K562 (cell line): ENCODE measurements around the gene RTF1. TPM values are rescaled to one million over a fixed set of nuclear protein-coding genes. Genes with fewer than 3 reads are reported as not detected.

Experiments used
- ATAC-seq: fragments of 200-7000 bp; cut with Tn5 transposase; 3 replicates; pipeline ENCODE4 v1.9.1; 2020; ENCODE audit warnings: moderate library complexity
- BruUV-seq: library from RNA; stranded (reverse); fragments of 400-500 nt; replicated peaks from 2 replicates; lab custom pipeline; 2021; lab: Mats Ljungman, UMichigan
- CTCF ChIA-PET: fragments of 300-600 bp; formaldehyde crosslinking; extraction: SDS; loops from one replicate; lab custom pipeline; 2021; ENCODE audit warnings: low intra/inter-chr PET ratio; lab: Yijun Ruan, JAX
- POLR2A ChIA-PET: fragments of 300-600, 350-650 bp; sonication (Branson Sonifier 250); formaldehyde crosslinking; extraction: SDS; loops from one replicate; lab custom pipeline; 2021; ENCODE audit warnings: antibody characterized with exemption, inconsistent platforms; lab: Yijun Ruan, JAX
- DNase-seq, 4 experiments: peaks; one replicate each; pipeline versions ENCODE4 v3.0.0 to v3.0.0-alpha.2; 2011 to 2018; ENCODE audit warnings: low spot score in 3 of 4, mixed read lengths in 3 of 4; ENCODE audit errors: extremely low read depth in 1 of 4
- FAIRE-seq: peaks from 2 replicates; lab custom pipeline; 2011; peaks lifted over from hg19 to GRCh38; lab: Jason Lieb, UNC
- H2AFZ ChIP-seq: 2 replicates; pipeline ENCODE4 v1.6.0; 2011; ENCODE audit warnings: low read depth, low read length, control low read depth, inconsistent platforms
- H3K27ac ChIP-seq: fragments of 200-600 bp; 3 replicates; pipeline ENCODE4 v1.8.0; 2011; ENCODE audit warnings: low read depth, mild to moderate bottlenecking, control low read depth, inconsistent platforms, low read length, moderate library complexity, mixed read lengths; ENCODE audit errors: extremely low read depth
- H3K27me3 ChIP-seq, 2 experiments: fragments of 300-600 bp in 1 of 2; 2 replicates in 1 of 2; 3 replicates in 1 of 2; pipeline versions ENCODE4 v1.6.0 to v1.8.0; 2011; ENCODE audit warnings: inconsistent platforms in 2 of 2, low read length in 2 of 2, mild to moderate bottlenecking in 1 of 2, mixed read lengths in 1 of 2, moderate library complexity in 1 of 2; ENCODE audit not compliant: control insufficient read depth in 2 of 2, insufficient read depth in 2 of 2
- H3K36me3 ChIP-seq: fragments of 300-600 bp; 3 replicates; pipeline ENCODE4 v1.8.0; 2011; ENCODE audit warnings: mild to moderate bottlenecking, low read length, inconsistent platforms; ENCODE audit not compliant: control insufficient read depth, insufficient read depth
- H3K4me1 ChIP-seq, 2 experiments: fragments of 200-600 bp in 1 of 2; replicated peaks in 1 of 2; 2 replicates in 1 of 2; 3 replicates in 1 of 2; pipeline versions ENCODE4 v1.5.1 to v1.8.0; 2011; ENCODE audit warnings: inconsistent platforms in 2 of 2, low read length in 2 of 2, mild to moderate bottlenecking in 1 of 2, mixed read lengths in 1 of 2, moderate library complexity in 1 of 2; ENCODE audit not compliant: control insufficient read depth in 2 of 2, insufficient read depth in 2 of 2
- H3K4me2 ChIP-seq: 2 replicates; pipeline ENCODE4 v1.6.1; 2011; ENCODE audit warnings: low read length, control low read depth, inconsistent platforms, mixed read lengths; ENCODE audit not compliant: insufficient read depth
- H3K4me3 ChIP-seq: fragments of 200-600 bp; sonication (generic), shearing (Covaris generic); 2 replicates; pipeline ENCODE4 v1.5.1; 2016; ENCODE audit warnings: control low read depth, inconsistent platforms
- H3K79me2 ChIP-seq: fragments of 200-600 bp; 3 replicates; pipeline ENCODE4 v1.8.0; 2011; ENCODE audit warnings: low read length, inconsistent platforms; ENCODE audit not compliant: control insufficient read depth, insufficient read depth
- H3K9ac ChIP-seq, 2 experiments: 2 replicates each; pipeline versions ENCODE4 v1.6.0 to v1.6.1; 2011; ENCODE audit warnings: low read depth in 2 of 2, low read length in 2 of 2, control low read depth in 1 of 2, inconsistent platforms in 1 of 2, mild to moderate bottlenecking in 1 of 2, mixed read lengths in 1 of 2; ENCODE audit not compliant: insufficient read depth in 1 of 2
- H3K9me1 ChIP-seq: one replicate; pipeline ENCODE4 v1.6.0; 2011; ENCODE audit warnings: inconsistent platforms, mild to moderate bottlenecking, low read length, moderate library complexity; ENCODE audit not compliant: control insufficient read depth, insufficient read depth
- H3K9me3 ChIP-seq: replicated peaks from 2 replicates; pipeline ENCODE4 v1.5.1; 2011; ENCODE audit warnings: low read depth, low read length, inconsistent platforms; ENCODE audit not compliant: control insufficient read depth, insufficient read depth
- H4K20me1 ChIP-seq: replicated peaks from 2 replicates; pipeline ENCODE4 v1.6.1; 2011; ENCODE audit warnings: low read length, inconsistent platforms, mixed read lengths; ENCODE audit not compliant: control insufficient read depth, insufficient read depth
- ADNP ChIP-seq: fragments of 200-800 bp; sonication (Bioruptor generic); IDR thresholded peaks from 2 replicates; pipeline ENCODE4 v1.6.1; 2016; ENCODE audit warnings: missing genetic modification characterization, missing compliant biosample characterization
- CBX3 ChIP-seq, 2 experiments: IDR thresholded peaks; 1 replicate in 1 of 2; 2 replicates in 1 of 2; pipeline ENCODE4 v1.6.1; 2012; ENCODE audit warnings: inconsistent platforms in 2 of 2, low read length in 2 of 2, borderline replicate concordance in 1 of 2, control low read depth in 1 of 2
- DPF2 ChIP-seq: fragments of 450-650 bp; IDR thresholded peaks from 2 replicates; pipeline ENCODE4 v1.6.1; 2016
- ELF4 ChIP-seq: fragments of 450-650 bp; formaldehyde crosslinking; IDR thresholded peaks from 2 replicates; pipeline ENCODE4 v1.4.0; 2022; ENCODE audit warnings: missing genetic modification characterization
- EWSR1 ChIP-seq: fragments of 450-650 bp; IDR thresholded peaks from 2 replicates; pipeline ENCODE4 v1.6.1; 2018; ENCODE audit warnings: borderline replicate concordance, mild to moderate bottlenecking, low read depth, moderate library complexity; ENCODE audit not compliant: partially characterized antibody
- FOXK1 ChIP-seq: sonication (generic); formaldehyde crosslinking; IDR thresholded peaks from 2 replicates; pipeline ENCODE4 v1.8.0; 2022; ENCODE audit warnings: missing genetic modification reagents, mild to moderate bottlenecking, borderline replicate concordance
- GABPB1 ChIP-seq: sonication (generic); formaldehyde crosslinking; IDR thresholded peaks from 2 replicates; pipeline ENCODE4 v1.8.0; 2022; ENCODE audit warnings: mild to moderate bottlenecking, missing genetic modification reagents
- HDAC3 ChIP-seq: fragments of 450-650 bp; IDR thresholded peaks from 2 replicates; pipeline ENCODE4 v1.6.1; 2018; ENCODE audit warnings: borderline replicate concordance, mild to moderate bottlenecking, moderate library complexity; ENCODE audit not compliant: partially characterized antibody
- KAT7 ChIP-seq: sonication (generic); formaldehyde crosslinking; IDR thresholded peaks from 2 replicates; pipeline ENCODE4 v1.8.0; 2022; ENCODE audit warnings: missing genetic modification reagents, mild to moderate bottlenecking, borderline replicate concordance
- LARP7 ChIP-seq: fragments of 450-650 bp; IDR thresholded peaks from 2 replicates; pipeline ENCODE4 v1.6.1; 2016
- MTA3 ChIP-seq: fragments of 450-650 bp; formaldehyde crosslinking; IDR thresholded peaks from 2 replicates; pipeline ENCODE4 v1.6.1; 2017; ENCODE audit warnings: mild to moderate bottlenecking, borderline replicate concordance
- RCOR1 ChIP-seq, 2 experiments: IDR thresholded peaks; 2 replicates each; pipeline ENCODE4 v1.6.1; 2012; ENCODE audit warnings: low read depth in 2 of 2, low read length in 2 of 2, borderline replicate concordance in 1 of 2, improper control_type of control experiment in 1 of 2
- RNF2 ChIP-seq: sonication (generic); IDR thresholded peaks from 2 replicates; pipeline ENCODE4 v1.6.1; 2016
- SAP30 ChIP-seq: fragments of 200-600 bp; sonication (generic); IDR thresholded peaks from 2 replicates; pipeline ENCODE4 v1.6.1; 2012; ENCODE audit warnings: borderline replicate concordance, low read depth, mild to moderate bottlenecking, moderate library complexity, low read length, control low read depth, inconsistent platforms; ENCODE audit not compliant: insufficient read depth, poor library complexity, severe bottlenecking
- SMARCA5 ChIP-seq: fragments of 450-650 bp; IDR thresholded peaks from 2 replicates; pipeline ENCODE4 v1.6.1; 2016
- ZNF212 ChIP-seq: fragments of 450-650 bp; formaldehyde crosslinking; IDR thresholded peaks from 2 replicates; pipeline ENCODE4 v1.4.0; 2020; ENCODE audit warnings: mild to moderate bottlenecking
- WGBS: fragments of 100-300 bp; shearing (Covaris generic); methylation state at CpG from one replicate; pipeline ENCODE4 v1.1.6; 2016; ENCODE audit warnings: low coverage, mixed read lengths; ENCODE audit not compliant: insufficient coverage; ENCODE audit errors: missing lambda C conversion rate; 5-methylcytosine and 5-hydroxymethylcytosine counted together
- in situ Hi-C: fragments of 300-500 bp; cut with MboI; formaldehyde crosslinking; loops from 4 replicates; pipeline ENCODE4 v1.15.0; 2018; ENCODE audit warnings: inconsistent platforms, mixed read lengths
- intact Hi-C: fragments of 100-400 bp; cut with micrococcal nuclease; formaldehyde crosslinking; loops from 2 replicates; pipeline ENCODE4 v1.14.2; 2022
- polyA plus RNA-seq, 8 experiments: library from polyadenylated mRNA; depleted of rRNA in 4 of 8; stranded (reverse) in 5 of 8; unstranded in 3 of 8; fragments of >200 nt; fragmentation: Nextera tagmentation in 2 of 8; fragmentation: Illumina TruSeq in 1 of 8; extraction: Ambion mirVana in 2 of 8; extraction: Trizol in 1 of 8; gene quantifications; 2 replicates each; pipeline versions ENCODE4 v1.2.1 to v1.2.3, GENCODE V29; 2011 to 2014; ENCODE audit warnings: inconsistent platforms in 1 of 8, missing spikeins in 1 of 8
- total RNA-seq, 7 experiments: library from RNA; depleted of rRNA in 6 of 7; stranded (reverse); fragments of >200 nt in 6 of 7; fragmentation: Illumina TruSeq in 2 of 7; extraction: Trizol in 2 of 7; gene quantifications; 2 replicates each; pipeline versions ENCODE4 v1.2.1 to v1.2.3, GENCODE V29; 2011 to 2021; ENCODE audit warnings: low replicate concordance in 1 of 7
- TF ChIP-seq, protein P1 (sequence below): sonication (generic); IDR thresholded peaks from 2 replicates; pipeline ENCODE4 v1.6.1; 2016
- TF ChIP-seq, protein P2 (sequence below): sonication (generic); formaldehyde crosslinking; IDR thresholded peaks from 2 replicates; pipeline ENCODE4 v1.8.0; 2023; ENCODE audit warnings: mild to moderate bottlenecking, missing genetic modification reagents
- TF ChIP-seq, protein P3 (sequence below): sonication (generic); formaldehyde crosslinking; IDR thresholded peaks from 2 replicates; pipeline ENCODE4 v1.8.0; 2022; ENCODE audit warnings: mild to moderate bottlenecking, missing genetic modification reagents

RTF1 gene
- total and polyA plus RNA-seq, 9 of the 15 experiments (the other 6 are each of a cell fraction or from before 2014, with no cell fraction given), result 7.6 to 69.5 (median 31.5) TPM

DNA sequence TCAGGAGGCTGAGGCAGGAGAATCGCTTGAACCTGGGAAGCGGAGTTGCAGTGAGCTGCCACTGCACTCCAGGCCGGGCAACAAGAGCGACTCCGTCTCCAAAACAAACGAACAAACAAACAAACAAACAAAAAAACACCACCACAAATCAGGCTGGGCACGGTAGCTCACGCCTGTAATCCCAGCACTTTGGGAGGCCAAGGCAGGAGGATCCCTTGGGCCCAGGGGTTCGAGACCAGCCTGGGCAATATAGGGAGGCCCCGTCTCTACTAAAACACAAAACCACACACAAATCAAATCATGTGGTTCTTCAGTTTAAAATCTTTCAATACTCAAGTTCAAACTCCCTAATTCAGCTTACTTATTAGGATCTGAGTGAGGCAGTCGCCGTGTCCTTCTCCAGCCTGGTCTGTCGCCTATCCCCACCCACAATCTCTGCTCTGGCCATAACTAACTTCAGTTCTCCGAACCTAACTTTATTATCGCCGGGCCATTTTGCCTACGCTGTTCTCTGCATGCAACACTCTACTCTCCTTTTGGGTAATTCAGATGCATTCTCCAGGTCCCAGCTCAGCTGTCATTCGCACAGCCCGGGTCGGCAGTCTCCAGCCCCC is 660 bp upstream of the RTF1 start:
- ChIA-PET POLR2A (interaction anchor here (0.7 kb wide), 1 partner anchor 539 kb away, joined by 3 read pairs; no protein-coding TSS in a partner anchor), CTCF (interaction anchor here (0.6 kb wide), 1 partner anchor 553 kb away, joined by 5 read pairs; no protein-coding TSS in a partner anchor)
- 0% methylated on average over 20 of the region's 20 CpGs for WGBS
- Histone ChIP-seq H3K9me1 (no peaks in the 10 kb centered on the region), H3K27ac (peak overlapping the region; percentile 80), H4K20me1 (peaks cover 13% of the 10 kb centered on the region), H3K27me3 (no peaks in the 10 kb centered on the region), H3K4me3 (peak overlapping the region; percentile 86), H3K4me2 (peak overlapping the region; percentile 86), H3K79me2 (peaks cover 60% of the 10 kb centered on the region), H3K9me3 (no peaks in the 10 kb centered on the region), H3K4me1 (peaks cover 11 to 14% of the 10 kb centered on the region in 2 experiments; a peak in 4 of 5 replicates), H3K36me3 (no peaks in the 10 kb centered on the region; the same call in 2 of the 3 replicates), H3K9ac (peak overlapping the region; percentile 79 to 97), H2AFZ (peak overlapping the region; percentile 97)
- FAIRE-seq (peak; percentile 71), DNase-seq (no peak), ATAC-seq (peak; percentile 26)
- intact Hi-C loops, result no loop called here
- BruUV-seq, result TSS peak; percentile 93
- in situ Hi-C loops, result no loop called here
- TF ChIP-seq KAT7 (CRISPR knock-in tag), result 0 out of 2 replicates have a peak, but pooled peaks have one; percentile 34
- TF ChIP-seq MTA3, result no peak
- no peak for TF ChIP-seq CBX3 (IDR thresholded peaks at IDR 0.05; ENCODE audit: borderline replicate concordance in 1 of 2, low read length in 2 of 2)
- peak; percentile 95 for TF ChIP-seq SAP30
- TF ChIP-seq EWSR1, result no peak
- no peak for TF ChIP-seq HDAC3
- no peak for TF ChIP-seq ZNF212 (CRISPR knock-in tag)
- TF ChIP-seq FOXK1 (CRISPR knock-in tag), result 0 out of 2 replicates have a peak, but pooled peaks have one; percentile 47
- 0 out of 4 replicates have a peak, but pooled peaks of 1 of the 2 experiments have one; percentile 16 for TF ChIP-seq RCOR1 (IDR thresholded peaks at IDR 0.05; ENCODE audit: borderline replicate concordance in 1 of 2, low read depth in 2 of 2, low read length in 2 of 2)
- TF ChIP-seq, protein P1, sequence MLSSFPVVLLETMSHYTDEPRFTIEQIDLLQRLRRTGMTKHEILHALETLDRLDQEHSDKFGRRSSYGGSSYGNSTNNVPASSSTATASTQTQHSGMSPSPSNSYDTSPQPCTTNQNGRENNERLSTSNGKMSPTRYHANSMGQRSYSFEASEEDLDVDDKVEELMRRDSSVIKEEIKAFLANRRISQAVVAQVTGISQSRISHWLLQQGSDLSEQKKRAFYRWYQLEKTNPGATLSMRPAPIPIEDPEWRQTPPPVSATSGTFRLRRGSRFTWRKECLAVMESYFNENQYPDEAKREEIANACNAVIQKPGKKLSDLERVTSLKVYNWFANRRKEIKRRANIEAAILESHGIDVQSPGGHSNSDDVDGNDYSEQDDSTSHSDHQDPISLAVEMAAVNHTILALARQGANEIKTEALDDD, result 0 out of 2 replicates have a peak, but pooled peaks have one; percentile 22
- 0 out of 2 replicates have a peak, but pooled peaks have one; percentile 24 for TF ChIP-seq SMARCA5
- no peak for TF ChIP-seq DPF2
- no peak for TF ChIP-seq RNF2
- 0 out of 2 replicates have a peak, but pooled peaks have one; percentile 11 for TF ChIP-seq LARP7
- TF ChIP-seq ADNP (tag), result peak; percentile 72; the same call in 1 of the 2 replicates
- TF ChIP-seq, protein P2, sequence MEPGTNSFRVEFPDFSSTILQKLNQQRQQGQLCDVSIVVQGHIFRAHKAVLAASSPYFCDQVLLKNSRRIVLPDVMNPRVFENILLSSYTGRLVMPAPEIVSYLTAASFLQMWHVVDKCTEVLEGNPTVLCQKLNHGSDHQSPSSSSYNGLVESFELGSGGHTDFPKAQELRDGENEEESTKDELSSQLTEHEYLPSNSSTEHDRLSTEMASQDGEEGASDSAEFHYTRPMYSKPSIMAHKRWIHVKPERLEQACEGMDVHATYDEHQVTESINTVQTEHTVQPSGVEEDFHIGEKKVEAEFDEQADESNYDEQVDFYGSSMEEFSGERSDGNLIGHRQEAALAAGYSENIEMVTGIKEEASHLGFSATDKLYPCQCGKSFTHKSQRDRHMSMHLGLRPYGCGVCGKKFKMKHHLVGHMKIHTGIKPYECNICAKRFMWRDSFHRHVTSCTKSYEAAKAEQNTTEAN, result 0 out of 2 replicates have a peak, but pooled peaks have one; percentile 41
- TF ChIP-seq, protein P3, sequence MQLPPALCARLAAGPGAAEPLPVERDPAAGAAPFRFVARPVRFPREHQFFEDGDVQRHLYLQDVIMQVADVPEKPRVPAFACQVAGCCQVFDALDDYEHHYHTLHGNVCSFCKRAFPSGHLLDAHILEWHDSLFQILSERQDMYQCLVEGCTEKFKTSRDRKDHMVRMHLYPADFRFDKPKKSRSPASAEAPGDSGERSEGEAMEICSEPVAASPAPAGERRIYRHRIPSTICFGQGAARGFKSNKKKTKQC (CRISPR knock-in tag), result no peak
- TF ChIP-seq GABPB1 (CRISPR knock-in tag), result peak; percentile 32; the same call in 1 of the 2 replicates
- TF ChIP-seq ELF4 (CRISPR knock-in tag), result no peak
